Activated CD4-positive, alpha-beta T cell treated with anti-CD3 and anti-CD28 coated beads, Interleukin-2, amount 50 U/mL, for 4 hours (primary cell): ENCODE measurements around the gene NDN.
A peak's percentile ranks its signal among the peaks of the same experiment; 100 is the strongest.
"Not testable (repeated sequence)": the region's sequence is repeated elsewhere in the genome, so short reads cannot be mapped to it uniquely, and the experiment has no call there.

Experiments used
- DNase-seq, 2 experiments: peaks; one replicate each; pipeline ENCODE4 v3.0.0-alpha.2; 2020

The NDN gene, protein sequence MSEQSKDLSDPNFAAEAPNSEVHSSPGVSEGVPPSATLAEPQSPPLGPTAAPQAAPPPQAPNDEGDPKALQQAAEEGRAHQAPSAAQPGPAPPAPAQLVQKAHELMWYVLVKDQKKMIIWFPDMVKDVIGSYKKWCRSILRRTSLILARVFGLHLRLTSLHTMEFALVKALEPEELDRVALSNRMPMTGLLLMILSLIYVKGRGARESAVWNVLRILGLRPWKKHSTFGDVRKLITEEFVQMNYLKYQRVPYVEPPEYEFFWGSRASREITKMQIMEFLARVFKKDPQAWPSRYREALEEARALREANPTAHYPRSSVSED

DNA sequence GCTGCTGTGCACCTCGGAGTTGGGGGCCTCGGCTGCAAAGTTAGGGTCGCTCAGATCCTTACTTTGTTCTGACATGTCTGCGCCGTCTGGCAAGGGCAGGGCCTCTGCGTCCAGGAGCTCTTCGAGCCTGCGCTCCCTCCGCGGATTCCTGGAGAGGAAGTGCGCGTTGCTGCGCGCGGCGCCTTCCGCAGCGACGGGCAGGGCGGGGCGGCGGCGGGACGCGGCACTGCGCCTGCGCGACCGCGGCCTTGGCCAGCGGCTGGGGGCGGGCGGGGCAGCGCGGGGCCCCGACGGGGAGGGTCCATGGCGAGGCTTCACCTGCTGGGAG is at the start of gene NDN:
Gene NDN (minus strand): TSS at position 163 of the 328 bp plus-strand sequence. CDS start 88 bp downstream, at position 75.
- DNase-seq: no peak

DNA sequence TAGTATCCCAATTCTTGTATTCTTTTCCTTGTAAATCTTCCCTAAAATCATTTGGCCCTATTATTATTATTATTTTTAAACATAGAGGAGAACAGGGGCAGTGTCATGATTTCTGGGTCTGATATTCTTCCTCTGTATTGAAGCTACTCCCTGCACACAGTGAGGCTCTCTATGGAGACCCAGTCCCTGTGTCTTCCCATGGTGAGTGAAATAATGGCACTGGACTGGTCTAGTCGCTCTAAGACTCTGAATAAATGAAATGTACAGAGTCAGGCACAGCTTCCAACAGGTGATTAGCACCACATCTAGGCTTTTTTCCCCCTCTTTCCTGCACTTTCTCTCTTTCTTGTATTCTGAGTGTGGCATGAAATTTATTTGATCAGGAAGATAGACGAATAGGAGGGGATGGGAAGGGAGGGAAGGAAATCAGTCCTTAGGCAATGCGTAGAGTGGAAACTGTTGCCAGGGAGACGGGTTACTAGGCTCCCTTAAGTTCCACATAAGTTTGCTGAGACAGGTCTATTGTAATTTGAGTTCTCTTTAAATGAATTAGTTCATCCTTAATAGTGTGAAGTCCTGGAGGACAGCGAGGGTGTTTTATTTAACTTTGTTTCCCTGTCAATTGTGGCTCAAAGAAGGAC is 49.0 kb upstream of the NDN start:
- DNase-seq: no peak

DNA sequence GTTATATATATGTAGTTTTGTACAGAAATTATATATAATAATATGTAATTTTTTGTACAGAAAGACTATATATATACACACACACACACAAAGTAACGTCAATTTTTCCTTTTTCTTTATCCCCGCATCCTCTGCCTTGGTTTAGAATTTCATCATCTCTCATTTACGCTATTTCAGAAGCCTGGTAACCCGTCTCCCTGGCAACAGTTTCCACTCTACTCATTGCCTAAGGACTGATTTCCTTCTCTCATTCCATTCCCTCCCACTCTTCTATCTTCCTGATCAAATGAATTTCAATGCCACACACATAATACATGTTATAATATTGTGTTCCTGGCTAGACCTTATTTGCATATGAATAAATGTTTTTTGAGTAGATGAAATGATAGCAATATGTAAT is 47.8 kb upstream of the NDN start:
- DNase-seq: no peak

DNA sequence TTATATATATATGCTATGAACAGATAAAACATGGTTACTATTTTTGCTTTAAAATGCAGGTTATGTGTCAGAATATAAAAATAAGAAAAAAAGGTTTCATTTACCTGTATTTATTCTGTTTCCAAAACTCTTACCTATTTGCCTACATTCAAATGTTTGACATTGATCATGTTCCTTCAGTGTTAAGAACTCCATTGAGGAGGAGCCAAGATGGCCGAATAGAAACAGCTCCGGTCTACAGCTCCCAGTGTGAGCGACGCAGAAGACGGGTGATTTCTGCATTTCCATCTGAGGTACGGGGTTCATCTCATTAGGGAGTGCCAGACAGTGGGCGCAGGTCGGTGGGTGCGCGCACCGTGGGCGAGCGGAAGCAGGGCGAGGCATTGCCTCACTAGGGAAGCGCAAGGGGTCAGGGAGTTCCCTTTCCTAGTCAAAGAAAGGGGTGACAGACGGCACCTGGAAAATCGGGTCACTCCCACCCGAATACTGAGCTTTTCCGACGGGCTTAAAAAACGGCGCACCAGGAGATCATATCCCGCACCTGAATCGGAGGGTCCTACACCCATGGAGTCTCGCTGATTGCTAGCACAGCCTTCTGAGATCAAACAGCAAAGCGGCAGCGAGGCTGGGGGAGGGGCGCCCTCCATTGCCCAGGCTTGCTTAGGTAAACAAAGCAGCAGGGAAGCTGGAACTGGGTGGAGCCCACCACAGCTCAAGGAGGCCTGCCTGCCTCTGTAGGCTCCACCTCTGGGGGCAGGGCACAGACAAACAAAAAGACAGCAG is 27.0 kb upstream of the NDN start:
- not testable (repeated sequence) for DNase-seq

DNA sequence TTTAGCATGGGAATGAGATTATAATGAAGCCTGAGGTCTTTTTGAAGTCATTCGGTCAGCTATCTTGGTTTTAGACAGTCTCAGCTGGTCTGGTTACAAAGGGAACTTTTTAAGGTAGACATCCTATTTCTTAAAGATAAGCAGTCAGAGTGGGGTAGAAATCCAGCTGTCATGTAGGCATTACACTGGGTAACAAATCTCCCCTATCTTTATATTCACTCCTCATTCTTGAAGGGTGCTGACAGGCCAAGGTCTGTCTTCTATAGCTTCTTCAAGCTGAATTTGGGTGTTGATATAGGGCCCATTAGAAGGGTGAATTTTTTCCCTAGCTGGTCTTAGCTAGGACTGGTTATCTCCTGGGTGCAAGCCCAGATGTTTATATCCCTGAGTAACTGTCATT is 21.2 kb upstream of the NDN start:
- no peak for DNase-seq

DNA sequence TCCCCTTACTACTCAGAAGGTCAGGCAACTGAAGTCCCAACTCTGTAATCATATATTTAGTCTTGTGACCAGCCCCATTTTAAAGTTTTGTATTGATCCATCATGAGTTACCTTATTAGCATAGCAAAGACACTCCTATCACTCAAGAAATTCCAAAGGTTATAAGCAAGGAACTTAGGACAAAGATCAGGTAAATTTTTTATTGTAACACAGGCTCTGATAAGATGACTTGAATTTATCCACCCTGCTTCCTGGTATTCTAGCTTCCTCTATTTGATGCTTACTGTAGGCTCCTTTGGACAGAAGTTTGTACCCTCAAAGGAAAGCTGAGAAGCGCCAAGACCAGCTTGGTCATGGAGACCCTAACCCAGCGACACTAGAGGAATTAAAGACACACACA is 8.2 kb upstream of the NDN start:
- DNase-seq: no peak

DNA sequence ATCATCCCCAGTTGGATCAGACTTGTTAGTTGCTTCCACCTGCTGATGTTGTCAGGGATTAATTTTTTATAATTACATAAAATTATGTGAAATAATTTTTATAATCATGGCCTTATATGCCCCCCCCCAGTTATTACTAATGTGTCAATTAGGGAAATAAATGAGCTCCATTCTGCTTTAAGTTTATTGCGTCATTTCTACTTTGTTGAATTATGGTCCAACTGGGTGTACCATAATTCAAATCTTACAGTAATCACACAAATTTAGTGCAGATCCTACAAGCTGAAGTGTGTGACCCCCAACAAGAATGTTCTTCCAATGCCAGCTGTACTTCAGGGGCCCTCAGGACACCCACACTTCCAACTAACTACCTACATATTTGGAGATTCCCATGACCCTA is 7.5 kb upstream of the NDN start:
- DNase-seq: no peak

DNA sequence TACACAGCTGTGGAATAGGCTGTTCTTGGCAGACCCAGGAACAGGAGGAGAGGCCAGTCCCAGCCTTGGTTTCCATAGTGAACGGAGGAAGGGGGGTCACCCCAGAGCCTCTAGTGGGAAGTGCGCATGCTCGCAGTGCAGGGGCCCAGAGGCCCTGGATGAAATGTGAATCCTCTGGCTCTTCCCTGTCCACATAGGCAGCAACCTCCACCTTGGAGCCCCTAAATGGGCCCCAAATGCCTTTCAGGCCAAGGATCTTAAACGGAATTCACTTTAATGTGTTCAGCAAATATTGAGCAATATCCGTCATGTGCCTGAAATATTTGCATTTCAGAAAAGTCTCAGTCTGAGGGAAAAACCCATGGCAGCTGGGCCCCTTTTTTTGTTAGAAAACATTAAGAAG is 3.3 kb upstream of the NDN start:
- DNase-seq: no peak

DNA sequence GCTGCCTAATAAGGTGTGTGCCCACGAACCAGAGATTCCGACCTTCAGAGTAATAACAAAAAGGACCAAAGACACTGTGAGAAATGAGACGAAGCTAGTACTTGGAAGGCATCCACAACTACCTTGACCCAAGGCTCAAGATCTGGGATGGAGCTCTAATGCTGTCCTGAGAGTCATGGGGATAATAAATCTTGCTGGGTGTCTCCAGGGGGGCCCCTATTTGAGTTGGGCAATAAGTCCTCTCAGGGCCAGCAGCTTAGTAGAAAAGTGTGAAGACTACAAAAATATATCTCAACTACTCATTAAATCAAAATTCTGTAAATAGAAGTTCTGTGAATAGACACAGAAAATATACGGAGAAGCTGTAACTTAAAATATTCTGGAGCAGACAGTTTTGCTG is 2.9 kb upstream of the NDN start:
- no peak for DNase-seq

DNA sequence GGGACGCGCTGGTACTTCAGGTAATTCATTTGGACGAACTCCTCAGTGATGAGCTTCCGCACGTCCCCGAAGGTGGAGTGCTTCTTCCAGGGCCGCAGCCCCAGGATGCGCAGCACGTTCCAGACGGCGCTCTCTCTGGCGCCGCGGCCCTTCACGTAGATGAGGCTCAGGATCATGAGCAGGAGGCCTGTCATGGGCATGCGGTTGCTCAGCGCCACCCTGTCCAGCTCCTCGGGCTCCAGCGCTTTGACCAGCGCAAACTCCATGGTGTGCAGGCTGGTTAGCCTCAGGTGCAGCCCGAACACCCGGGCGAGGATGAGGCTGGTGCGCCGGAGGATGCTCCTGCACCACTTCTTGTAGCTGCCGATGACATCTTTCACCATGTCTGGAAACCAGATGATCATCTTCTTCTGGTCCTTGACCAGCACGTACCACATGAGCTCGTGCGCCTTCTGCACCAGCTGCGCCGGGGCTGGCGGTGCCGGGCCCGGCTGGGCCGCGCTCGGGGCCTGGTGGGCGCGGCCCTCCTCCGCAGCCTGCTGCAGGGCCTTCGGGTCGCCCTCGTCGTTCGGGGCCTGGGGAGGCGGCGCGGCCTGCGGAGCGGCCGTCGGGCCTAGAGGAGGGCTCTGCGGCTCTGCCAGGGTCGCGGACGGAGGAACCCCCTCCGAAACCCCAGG is 501 bp downstream of the NDN start:
- no peak for DNase-seq

DNA sequence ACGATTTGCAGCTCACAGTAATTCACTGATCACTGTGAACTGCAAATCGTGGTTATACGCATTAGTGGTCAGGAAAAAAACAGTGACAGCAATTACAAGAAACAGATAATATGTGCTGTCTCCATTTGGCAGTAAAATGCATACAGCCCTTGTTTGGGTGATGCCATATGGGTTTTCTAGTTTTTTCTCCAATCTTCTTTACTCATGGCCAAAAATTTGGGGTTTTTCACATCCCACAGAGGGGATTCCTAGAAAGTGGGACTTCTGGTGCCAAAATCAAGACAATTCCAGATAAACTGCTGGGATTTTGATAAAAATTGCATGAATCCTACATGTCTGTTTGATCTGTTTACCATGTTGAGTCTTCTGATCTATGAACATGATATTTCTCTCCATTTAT is 15.6 kb downstream of the NDN start:
- DNase-seq: no peak

DNA sequence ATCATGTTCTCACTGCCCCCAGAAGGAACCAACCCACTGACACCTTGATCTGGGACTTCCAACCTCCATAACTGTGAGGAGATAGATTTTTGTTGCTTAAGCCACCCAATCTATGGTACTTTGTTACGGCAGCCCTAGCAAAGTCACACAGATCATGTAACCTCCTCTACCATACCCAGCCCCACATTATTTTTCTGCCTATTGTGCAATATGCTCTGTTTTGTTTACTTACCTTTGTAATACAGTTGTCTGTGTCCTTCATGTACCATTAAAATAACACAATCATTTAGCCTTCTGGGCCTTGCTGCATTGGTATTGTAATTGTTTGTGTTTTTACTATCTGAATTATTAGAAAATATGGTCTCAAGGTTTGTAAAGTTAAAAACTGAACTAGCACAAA is 16.1 kb downstream of the NDN start:
- DNase-seq: no peak

DNA sequence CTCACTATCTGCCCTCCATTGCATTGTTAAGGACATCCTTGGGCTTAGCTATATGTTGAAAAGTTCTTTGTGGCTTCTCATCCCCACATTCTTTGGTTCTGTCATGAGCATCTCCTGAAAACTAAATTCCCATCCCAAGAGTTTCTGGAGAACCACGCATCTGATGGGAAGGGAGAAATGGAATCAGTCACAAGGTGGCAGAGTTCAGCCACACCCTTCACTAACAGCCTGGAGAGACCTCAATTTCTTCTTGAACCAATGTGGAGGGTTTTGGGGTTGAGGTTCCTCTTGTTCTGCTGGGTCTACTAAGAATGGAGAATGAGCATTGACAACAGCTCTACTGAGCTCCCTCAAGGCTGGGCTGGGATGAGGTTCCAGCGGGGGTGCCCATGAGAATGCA is 23.9 kb downstream of the NDN start:
- no peak for DNase-seq

DNA sequence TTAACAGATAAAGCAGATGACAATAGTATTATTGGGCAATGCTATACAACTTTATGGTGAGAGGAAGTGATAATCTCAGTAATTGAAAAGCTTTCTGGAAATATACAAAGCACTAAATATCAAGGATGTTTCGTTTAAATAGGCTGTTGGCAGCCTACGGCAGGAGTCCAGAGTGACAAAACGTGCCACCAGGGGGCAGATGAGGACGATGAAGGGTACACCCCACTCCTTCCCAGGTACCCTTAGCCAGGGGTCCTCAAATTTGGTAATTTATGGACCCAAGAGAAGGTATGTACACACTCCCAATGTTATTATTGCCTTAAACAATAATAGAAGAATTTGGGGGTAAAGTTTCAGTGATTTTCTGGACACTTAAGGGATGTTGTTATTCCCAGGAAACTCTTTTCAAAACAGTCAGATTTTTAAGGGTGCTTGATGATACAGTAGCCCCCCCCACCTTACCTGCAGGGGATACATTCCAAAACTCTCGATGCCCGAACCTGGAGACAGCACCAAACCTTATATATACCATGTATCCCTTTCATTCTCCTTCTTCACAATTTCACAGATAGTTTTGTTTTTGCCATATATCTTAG is 38.1 kb downstream of the NDN start:
- DNase-seq: no peak

DNA sequence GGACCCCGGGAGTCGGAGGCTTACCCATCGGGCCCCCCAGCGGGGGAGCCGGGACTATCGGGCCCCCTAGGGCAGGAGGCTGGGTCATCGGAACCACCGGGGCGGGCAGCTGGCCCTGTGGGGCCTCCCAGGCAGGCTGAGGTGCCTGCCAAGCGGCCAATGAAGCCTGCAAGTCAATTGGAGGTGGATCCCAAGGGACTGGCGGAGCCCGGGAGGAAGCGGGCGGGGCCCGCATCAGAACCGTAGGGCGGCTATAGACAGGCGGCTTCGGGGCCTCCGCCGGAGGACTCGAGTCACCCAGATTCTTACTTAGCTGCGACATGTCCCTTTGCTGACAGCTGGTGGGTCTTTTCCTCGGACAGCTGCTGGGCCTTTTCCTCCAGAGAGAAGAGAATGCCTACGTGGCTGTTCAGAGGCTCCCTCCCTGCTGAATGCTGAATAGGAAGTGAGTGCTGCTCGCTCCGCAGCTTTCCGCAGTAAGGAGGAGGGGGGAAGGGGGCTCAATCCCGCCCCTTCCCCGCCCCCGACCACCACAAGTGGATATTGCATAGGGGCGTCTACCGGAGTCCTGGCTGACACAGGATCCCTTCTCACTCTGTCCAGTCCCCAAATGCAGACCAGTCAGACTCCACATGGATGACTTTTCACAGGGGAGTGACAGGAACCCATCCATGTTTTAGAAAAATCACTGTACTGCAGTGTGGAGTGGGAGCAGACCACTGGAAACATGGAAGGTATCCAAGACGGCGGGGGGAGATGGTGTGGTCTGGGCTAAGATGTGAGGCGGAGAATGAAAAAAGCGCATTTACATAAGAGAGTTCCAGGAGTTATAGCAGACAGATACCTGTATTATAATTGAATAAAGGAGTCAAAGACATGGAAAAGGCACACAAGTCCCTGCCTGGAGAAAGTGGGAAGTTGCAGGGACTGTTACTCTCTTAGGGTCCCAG is 39.4 kb downstream of the NDN start, which contains the start of gene MAGEL2:
Gene MAGEL2 (minus strand): TSS at position 447 of the 950 bp plus-strand sequence. CDS start 125 bp downstream, at position 322.
- DNase-seq: no peak

DNA sequence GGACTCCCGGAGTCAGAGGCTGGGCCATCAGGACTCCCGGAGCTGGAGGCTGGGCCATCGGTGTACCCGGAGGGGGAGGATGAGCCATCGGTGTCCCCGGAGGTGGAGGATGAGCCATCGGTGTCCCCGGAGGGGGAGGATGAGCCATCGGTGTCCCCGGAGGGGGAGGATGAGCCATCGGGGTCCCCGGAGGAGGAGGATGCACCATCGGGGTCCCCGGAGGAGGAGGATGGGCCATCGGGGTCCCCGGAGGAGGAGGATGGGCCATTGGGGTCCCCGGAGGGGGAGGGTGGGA is 40.2 kb downstream of the NDN start:
- DNase-seq: no peak

DNA sequence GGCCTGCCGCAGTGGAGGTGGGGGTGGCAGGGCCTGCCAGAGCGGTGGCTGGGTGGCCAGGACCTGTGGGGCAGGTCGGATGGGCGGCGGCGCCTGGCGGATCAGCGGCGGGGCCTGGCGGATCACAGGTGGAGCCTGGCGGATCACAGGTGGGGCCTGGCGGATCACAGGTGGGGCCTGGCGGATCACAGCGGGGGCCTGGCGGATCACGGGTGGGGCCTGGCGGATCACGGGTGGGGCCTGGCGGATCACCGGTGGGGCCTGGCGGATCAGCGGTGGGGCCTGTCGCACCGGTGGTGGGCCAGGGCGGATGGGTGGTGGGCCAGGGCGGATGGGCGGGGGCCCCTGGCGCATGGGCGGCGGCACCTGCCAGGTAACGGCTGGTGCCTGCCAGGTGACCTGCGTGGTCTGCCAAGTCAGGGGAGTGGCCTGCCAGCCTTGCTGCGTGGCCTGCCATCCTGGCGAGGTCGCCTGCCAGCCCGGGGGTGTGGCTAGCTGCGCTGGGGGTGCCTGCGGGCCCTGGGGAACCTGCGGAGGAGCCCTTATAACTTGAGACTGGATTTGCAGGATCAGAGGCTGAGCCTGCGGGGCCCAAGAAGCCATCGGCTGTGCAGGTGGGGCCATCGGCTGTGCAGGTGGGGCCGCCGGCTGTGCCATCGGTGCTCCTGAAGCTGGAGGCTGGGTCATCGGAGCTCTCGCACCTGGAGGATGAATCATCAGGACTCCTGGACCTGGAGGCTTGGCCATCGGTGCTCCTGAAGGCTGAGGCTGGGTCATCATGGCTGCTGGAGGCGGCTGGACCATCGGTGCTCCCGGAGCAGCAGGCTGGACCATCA is 40.7 kb downstream of the NDN start:
- no peak for DNase-seq

DNA sequence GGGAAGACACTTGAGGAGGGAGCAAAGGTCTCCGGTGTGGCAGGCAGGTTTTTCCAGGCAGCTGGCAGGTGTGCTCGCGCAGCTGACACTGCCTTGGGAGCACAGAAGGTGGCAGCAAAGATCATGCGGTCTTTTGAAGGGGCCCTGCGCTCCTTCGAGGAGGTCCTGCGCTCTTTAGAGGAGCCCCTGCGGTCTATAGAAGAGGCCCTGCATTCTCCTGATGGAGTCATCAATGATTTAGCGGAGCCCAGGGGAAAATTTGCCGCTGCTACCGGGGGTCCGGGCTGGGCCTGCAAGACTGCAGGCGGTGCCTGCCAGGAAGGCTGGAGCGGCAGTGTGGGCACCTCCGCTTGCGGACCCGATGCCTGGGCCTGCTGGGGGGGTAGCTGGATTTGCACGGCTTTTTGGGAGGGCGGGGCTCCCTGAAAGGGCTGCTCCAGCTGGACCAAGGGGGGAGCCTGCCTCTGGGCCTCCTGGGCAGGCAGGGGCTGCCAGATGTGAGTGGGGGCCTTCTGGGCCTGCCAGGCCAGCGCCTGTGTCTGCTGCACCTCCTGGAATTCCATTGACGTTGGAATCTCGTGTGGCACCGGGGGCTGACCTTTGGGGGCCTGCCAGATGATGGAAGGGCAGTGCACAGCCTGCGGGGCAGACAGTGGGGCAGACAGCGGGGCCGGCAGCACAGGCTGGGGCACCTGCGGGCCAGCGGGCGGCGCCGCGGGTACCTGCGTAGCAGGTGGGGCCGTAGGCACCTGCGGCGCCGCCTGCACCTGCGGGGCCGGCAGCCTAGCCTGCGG is 41.5 kb downstream of the NDN start:
- no peak for DNase-seq

DNA sequence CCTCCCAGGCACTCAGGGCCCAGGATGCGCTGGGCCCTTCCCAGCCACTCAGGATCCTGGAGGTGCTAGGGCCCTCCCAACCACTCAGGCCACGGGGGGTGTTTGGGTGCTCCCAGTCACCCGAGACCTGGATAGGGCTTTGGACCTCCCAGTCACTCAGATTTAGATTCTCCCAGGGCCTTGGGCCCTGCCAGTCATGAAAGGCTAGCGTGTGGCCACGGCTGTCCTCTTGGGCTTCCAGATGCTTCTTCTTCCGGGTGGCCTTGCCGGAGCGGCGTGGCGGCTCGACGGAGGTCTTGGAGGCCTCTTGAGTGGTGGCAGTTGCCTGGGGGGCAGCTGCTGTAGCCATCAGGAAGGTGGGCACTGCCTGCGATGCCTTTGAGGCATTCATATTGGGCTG is 42.3 kb downstream of the NDN start:
- DNase-seq: no peak

DNA sequence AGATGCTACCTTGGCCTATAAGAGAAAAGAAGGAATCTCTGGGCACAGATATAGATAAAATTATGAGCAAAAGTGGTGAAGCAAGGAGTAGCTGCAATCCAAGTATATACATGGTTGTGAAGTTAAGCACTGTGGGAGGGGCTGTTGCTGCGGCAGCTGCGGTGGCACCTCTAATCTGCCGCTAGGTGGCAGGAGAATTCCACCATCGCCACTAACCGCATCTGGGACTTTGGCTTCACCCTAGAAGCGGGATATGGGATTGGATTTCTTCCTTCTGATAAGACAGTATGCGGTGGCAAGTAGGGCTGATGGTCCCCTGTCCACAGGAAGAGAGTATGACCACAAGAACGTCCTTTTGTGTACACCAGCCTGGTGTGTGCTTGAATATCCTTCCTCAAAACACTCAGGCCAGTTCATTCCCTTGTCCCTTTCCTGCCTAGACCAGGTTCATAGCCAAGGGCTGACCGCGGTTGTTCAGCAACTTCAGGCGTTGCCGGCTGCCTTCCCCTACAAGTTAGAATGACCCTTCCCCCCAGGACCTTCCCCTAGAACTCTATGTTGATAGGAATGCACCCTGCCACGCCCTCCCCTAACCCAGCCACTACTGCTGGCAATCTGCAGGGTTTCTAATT is 44.6 kb downstream of the NDN start:
- peak in 1 of 2 experiments; percentile 9 for DNase-seq
